Measurements from ENCODE around the gene SPAG16. TPM values are rescaled to one million over a fixed set of nuclear protein-coding genes. Genes with fewer than 3 reads are reported as not detected.

The SPAG16 gene
- total RNA-seq, 4 donors from 2014 or later, result 14.1 to 43.1 (median 30.2) TPM

GRCh38 chr2:213934560-213934959, 650.3 kb downstream of the SPAG16 start:
- Histone ChIP-seq H3K27me3 (no peaks in the 10 kb centered on the region), H3K27ac (no peak overlapping the region), H3K36me3 (no peaks in the 10 kb centered on the region), H3K9me3 (no peaks in the 10 kb centered on the region), H3K4me1 (no peaks in the 10 kb centered on the region), H3K4me3 (no peak overlapping the region)
- TF ChIP-seq CTCF (IDR thresholded peaks at IDR 0.05) (peak in 4 of 6 experiments; percentile 14 to 55 (median 27)), POLR2A (IDR thresholded peaks at IDR 0.05) (no peak)
- 71 to 86% methylated on average over 1 of the region's 1 CpG for WGBS, 2 donors
- DNase-seq, result no peak
- intact Hi-C loops (cut with DNase I), result no loop called here

GRCh38 chr2:213958086-213958485, 673.8 kb downstream of the SPAG16 start:
- TF ChIP-seq POLR2A (IDR thresholded peaks at IDR 0.05) (no peak), CTCF (IDR thresholded peaks at IDR 0.05) (no peak)
- Histone ChIP-seq H3K27me3 (no peaks in the 10 kb centered on the region), H3K9me3 (no peaks in the 10 kb centered on the region), H3K27ac (no peak overlapping the region), H3K4me3 (no peak overlapping the region), H3K4me1 (no peaks in the 10 kb centered on the region), H3K36me3 (no peaks in the 10 kb centered on the region)
- DNase-seq, result no peak
- 67 to 70% methylated on average over 2 of the region's 2 CpGs for WGBS, 2 donors
- intact Hi-C loops (cut with DNase I), result no loop called here

GRCh38 chr2:213959589-213959988, 675.3 kb downstream of the SPAG16 start:
- peak overlapping the region in 1 of 4 donors; percentile 27 for H3K27ac ChIP-seq
- TF ChIP-seq POLR2A (IDR thresholded peaks at IDR 0.05), result no peak
- no peak for TF ChIP-seq CTCF (IDR thresholded peaks at IDR 0.05)
- no peaks in the 10 kb centered on the region for H3K4me1 ChIP-seq
- H3K9me3 ChIP-seq, result no peaks in the 10 kb centered on the region
- DNase-seq, result no peak
- H3K36me3 ChIP-seq, result no peaks in the 10 kb centered on the region
- H3K4me3 ChIP-seq, result no peak overlapping the region
- no peaks in the 10 kb centered on the region for H3K27me3 ChIP-seq
- WGBS, 2 donors, result 70 to 72% methylated on average over 1 of the region's 1 CpG
- intact Hi-C loops (cut with DNase I), result no loop called here

- H3K4me1 ChIP-seq, result no peaks in the 10 kb centered on the region
- H3K27me3 ChIP-seq, result no peaks in the 10 kb centered on the region
- no peak overlapping the region for H3K4me3 ChIP-seq
- no peak overlapping the region for H3K27ac ChIP-seq
- H3K9me3 ChIP-seq, result no peaks in the 10 kb centered on the region
- TF ChIP-seq CTCF (IDR thresholded peaks at IDR 0.05), result no peak
- TF ChIP-seq POLR2A (IDR thresholded peaks at IDR 0.05), result no peak
- no peaks in the 10 kb centered on the region for H3K36me3 ChIP-seq
- intact Hi-C loops (cut with DNase I), result no loop called here
- no peak for DNase-seq
These were observed 687.3 kb downstream of the SPAG16 start for GRCh38 chr2:213971536-213971935.

GRCh38 chr2:213980883-213981282, 696.6 kb downstream of the SPAG16 start:
- Histone ChIP-seq H3K4me3 (no peak overlapping the region), H3K27me3 (no peaks in the 10 kb centered on the region), H3K9me3 (no peaks in the 10 kb centered on the region), H3K27ac (no peak overlapping the region), H3K36me3 (no peaks in the 10 kb centered on the region), H3K4me1 (no peaks in the 10 kb centered on the region)
- intact Hi-C loops (cut with DNase I), result no loop called here
- WGBS, 2 donors, result 55 to 57% methylated on average over 3 of the region's 3 CpGs
- TF ChIP-seq CTCF (IDR thresholded peaks at IDR 0.05) (no peak), POLR2A (IDR thresholded peaks at IDR 0.05) (no peak)
- no peak for DNase-seq
